Chondrocyte (in vitro differentiated cells): Measurements from ENCODE around the gene CFAP97D1. TPM values are rescaled to one million over a fixed set of nuclear protein-coding genes. Genes with fewer than 3 reads are reported as not detected.

Source experiments
- DNase-seq: peaks from one replicate; pipeline ENCODE4 v3.0.0; 2021; ENCODE audit warnings: mixed read lengths, low spot score
- H3K27ac Mint-ChIP-seq: one replicate; pipeline ENCODE4 v1.8.0; 2021; ENCODE audit warnings: mild to moderate bottlenecking, moderate library complexity, mixed read lengths; ENCODE audit not compliant: unreplicated experiment
- H3K27me3 Mint-ChIP-seq: 2 replicates; pipeline ENCODE4 v1.8.0; 2021; ENCODE audit warnings: low read depth, mixed read lengths
- H3K36me3 Mint-ChIP-seq: 2 replicates; pipeline ENCODE4 v1.8.0; 2021; ENCODE audit warnings: low read depth, mixed read lengths
- H3K4me1 Mint-ChIP-seq: 2 replicates; pipeline ENCODE4 v1.8.0; 2021; ENCODE audit warnings: low read depth, mild to moderate bottlenecking, mixed read lengths
- H3K4me3 Mint-ChIP-seq: one replicate; pipeline ENCODE4 v1.8.0; 2021; ENCODE audit warnings: mild to moderate bottlenecking, moderate library complexity, mixed read lengths; ENCODE audit not compliant: unreplicated experiment
- H3K9me3 Mint-ChIP-seq: 2 replicates; pipeline ENCODE4 v1.8.0; 2021; ENCODE audit warnings: low read depth, mixed read lengths
- CTCF ChIP-seq: fragments of 200-600 bp; sonication (generic); IDR thresholded peaks from 2 replicates; pipeline ENCODE4 v1.5.0; 2021; ENCODE audit warnings: antibody characterized with exemption, mild to moderate bottlenecking, moderate library complexity
- total RNA-seq: library from RNA; stranded (reverse); gene quantifications from 3 replicates; pipeline ENCODE4 v1.2.1, GENCODE V29; 2021

The CFAP97D1 gene
- total RNA-seq, 1 donor from 2014 or later: not detected

GRCh38 chr17:43830510-43831140 lies 50.4 kb downstream of the CFAP97D1 start:
- Mint-ChIP-seq H3K27ac (no peak overlapping the region), H3K27me3 (no peaks in the 10 kb centered on the region), H3K36me3 (peaks cover 19% of the 10 kb centered on the region), H3K9me3 (peaks cover 4% of the 10 kb centered on the region), H3K4me1 (peaks cover 27% of the 10 kb centered on the region), H3K4me3 (peak overlapping the region; percentile 12)
- no peak for DNase-seq
- no peak for TF ChIP-seq CTCF

GRCh38 chr17:43831633-43832032 lies 51.4 kb downstream of the CFAP97D1 start:
- Mint-ChIP-seq H3K4me1 (peaks cover 27% of the 10 kb centered on the region), H3K27ac (no peak overlapping the region), H3K9me3 (peaks cover 4% of the 10 kb centered on the region), H3K4me3 (peak overlapping the region; percentile 76), H3K27me3 (no peaks in the 10 kb centered on the region), H3K36me3 (peaks cover 16% of the 10 kb centered on the region)
- DNase-seq: no peak
- TF ChIP-seq CTCF: no peak

GRCh38 chr17:43832168-43832975 lies 52.1 kb downstream of the CFAP97D1 start:
- Mint-ChIP-seq H3K36me3 (peaks cover 16% of the 10 kb centered on the region), H3K4me1 (peaks cover 27% of the 10 kb centered on the region), H3K27me3 (no peaks in the 10 kb centered on the region), H3K4me3 (peak overlapping the region; percentile 76), H3K9me3 (peaks cover 4% of the 10 kb centered on the region), H3K27ac (peak overlapping the region; percentile 22)
- TF ChIP-seq CTCF: peak; percentile 19
- DNase-seq: no peak

- peak within 1 kb of the TSS; percentile 76 for H3K4me3 Mint-ChIP-seq
These were observed 53.0 kb downstream of the CFAP97D1 start, which contains the start of gene MPP3 for GRCh38 chr17:43832976-43833829. MPP3 (minus strand) TSS chr17:43833146; CDS start chr17:43831906, 1,240 bp downstream.

More at GRCh38 chr17:43832976-43833829, 53.0 kb downstream of the CFAP97D1 start, which contains the start of gene MPP3:
- peaks cover 4% of the 10 kb centered on the region for H3K9me3 Mint-ChIP-seq
- peak within 1 kb of the TSS; percentile 64 for H3K27ac Mint-ChIP-seq
- DNase-seq: no peak
- H3K36me3 Mint-ChIP-seq: peaks cover 10% of the 10 kb centered on the region
- no peak for TF ChIP-seq CTCF
- peaks cover 27% of the 10 kb centered on the region for H3K4me1 Mint-ChIP-seq
- no peaks in the 10 kb centered on the region for H3K27me3 Mint-ChIP-seq
